AG04449 (cell line): ENCODE measurements around the gene C7.

Experiments
- CTCF ChIA-PET: fragments of 350-600 bp; formaldehyde crosslinking; extraction: SDS; loops from one replicate; lab custom pipeline; 2021; ENCODE audit warnings: antibody characterized with exemption; lab: Yijun Ruan, JAX
- POLR2A ChIA-PET: fragments of 400-600, 350-600 bp; formaldehyde crosslinking; extraction: SDS; loops from one replicate; lab custom pipeline; 2020; ENCODE audit warnings: antibody characterized with exemption, inconsistent platforms; lab: Yijun Ruan, JAX
- DNase-seq: peaks from one replicate; pipeline ENCODE4 v3.0.0-alpha.2; 2010; ENCODE audit warnings: low read depth, low spot score
- H3K4me3 ChIP-seq: 2 replicates; pipeline ENCODE4 v1.5.1; 2011; ENCODE audit warnings: low read depth, mild to moderate bottlenecking, control low read depth, low read length
- TF ChIP-seq, protein P1 (sequence below): IDR thresholded peaks from one replicate; pipeline ENCODE4 v1.5.1; 2011; ENCODE audit warnings: mild to moderate bottlenecking, moderate library complexity, low read length, control low read depth, inconsistent platforms; ENCODE audit not compliant: insufficient read depth; ENCODE audit errors: missing control alignments

C7 gene

GRCh38 chr5:40972434-40972833 lies 63.1 kb downstream of the C7 start:
- no peak overlapping the region for H3K4me3 ChIP-seq
- POLR2A ChIA-PET, result no interaction called here
- CTCF ChIA-PET, result no interaction called here
- DNase-seq, result no peak
- TF ChIP-seq, protein P1, sequence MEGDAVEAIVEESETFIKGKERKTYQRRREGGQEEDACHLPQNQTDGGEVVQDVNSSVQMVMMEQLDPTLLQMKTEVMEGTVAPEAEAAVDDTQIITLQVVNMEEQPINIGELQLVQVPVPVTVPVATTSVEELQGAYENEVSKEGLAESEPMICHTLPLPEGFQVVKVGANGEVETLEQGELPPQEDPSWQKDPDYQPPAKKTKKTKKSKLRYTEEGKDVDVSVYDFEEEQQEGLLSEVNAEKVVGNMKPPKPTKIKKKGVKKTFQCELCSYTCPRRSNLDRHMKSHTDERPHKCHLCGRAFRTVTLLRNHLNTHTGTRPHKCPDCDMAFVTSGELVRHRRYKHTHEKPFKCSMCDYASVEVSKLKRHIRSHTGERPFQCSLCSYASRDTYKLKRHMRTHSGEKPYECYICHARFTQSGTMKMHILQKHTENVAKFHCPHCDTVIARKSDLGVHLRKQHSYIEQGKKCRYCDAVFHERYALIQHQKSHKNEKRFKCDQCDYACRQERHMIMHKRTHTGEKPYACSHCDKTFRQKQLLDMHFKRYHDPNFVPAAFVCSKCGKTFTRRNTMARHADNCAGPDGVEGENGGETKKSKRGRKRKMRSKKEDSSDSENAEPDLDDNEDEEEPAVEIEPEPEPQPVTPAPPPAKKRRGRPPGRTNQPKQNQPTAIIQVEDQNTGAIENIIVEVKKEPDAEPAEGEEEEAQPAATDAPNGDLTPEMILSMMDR, result no peak

DNA sequence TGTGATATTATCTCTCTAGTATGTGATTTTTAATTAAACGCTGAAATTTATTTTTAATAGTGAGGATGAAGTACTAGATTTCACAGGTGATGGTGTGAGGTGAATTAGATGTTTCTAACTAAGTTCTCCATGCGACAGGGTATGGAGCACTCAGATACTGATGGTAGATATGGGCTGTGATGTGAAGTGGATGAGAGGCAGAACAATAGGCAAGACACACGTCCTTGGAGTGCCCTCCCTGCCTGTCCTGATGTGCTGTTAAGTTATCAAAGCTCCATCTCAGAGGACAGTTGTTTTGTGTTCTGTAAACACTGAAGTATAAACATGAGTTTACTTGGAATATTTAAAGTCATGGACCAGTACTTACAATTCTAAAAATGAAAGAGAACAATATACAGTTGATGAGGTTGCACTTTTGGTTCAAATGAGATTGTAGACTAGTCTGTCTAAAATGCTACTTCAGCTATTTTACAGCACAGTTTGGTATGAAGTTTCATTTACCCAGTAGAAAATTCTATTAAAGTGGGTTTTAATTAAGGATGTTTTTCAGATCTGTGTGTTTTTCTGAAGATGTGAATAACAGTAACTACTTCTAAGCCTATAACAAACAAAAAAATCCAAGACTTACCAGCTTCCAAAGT lies 64.2 kb downstream of the C7 start:
- no peak overlapping the region for H3K4me3 ChIP-seq
- TF ChIP-seq, protein P1, result no peak
- no peak for DNase-seq
- ChIA-PET POLR2A (no interaction called here), CTCF (no interaction called here)

GRCh38 chr5:40976041-40976440 lies 66.7 kb downstream of the C7 start:
- TF ChIP-seq, protein P1, result no peak
- DNase-seq, result no peak
- POLR2A ChIA-PET, result no interaction called here
- no peak overlapping the region for H3K4me3 ChIP-seq
- CTCF ChIA-PET, result no interaction called here

- CTCF ChIA-PET, result no interaction called here
Measured at GRCh38 chr5:40976836-40977235, 67.5 kb downstream of the C7 start.

DNA sequence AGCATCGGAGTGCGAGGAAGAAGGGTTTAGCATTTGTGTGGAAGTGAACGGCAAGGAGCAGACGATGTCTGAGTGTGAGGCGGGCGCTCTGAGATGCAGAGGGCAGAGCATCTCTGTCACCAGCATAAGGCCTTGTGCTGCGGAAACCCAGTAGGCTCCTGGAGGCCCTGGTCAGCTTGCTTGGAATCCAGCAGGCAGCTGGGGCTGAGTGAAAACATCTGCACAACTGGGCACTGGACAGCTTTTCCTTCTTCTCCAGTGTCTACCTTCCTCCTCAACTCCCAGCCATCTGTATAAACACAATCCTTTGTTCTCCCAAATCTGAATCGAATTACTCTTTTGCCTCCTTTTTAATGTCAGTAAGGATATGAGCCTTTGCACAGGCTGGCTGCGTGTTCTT lies 72.1 kb downstream of the C7 start:
- POLR2A ChIA-PET, result no interaction called here
- DNase-seq, result no peak
- CTCF ChIA-PET, result no interaction called here

More at GRCh38 chr5:40976836-40977235, 67.5 kb downstream of the C7 start:
- POLR2A ChIA-PET, result no interaction called here
- DNase-seq, result no peak
- H3K4me3 ChIP-seq, result no peak overlapping the region
- TF ChIP-seq, protein P1, result no peak

DNA sequence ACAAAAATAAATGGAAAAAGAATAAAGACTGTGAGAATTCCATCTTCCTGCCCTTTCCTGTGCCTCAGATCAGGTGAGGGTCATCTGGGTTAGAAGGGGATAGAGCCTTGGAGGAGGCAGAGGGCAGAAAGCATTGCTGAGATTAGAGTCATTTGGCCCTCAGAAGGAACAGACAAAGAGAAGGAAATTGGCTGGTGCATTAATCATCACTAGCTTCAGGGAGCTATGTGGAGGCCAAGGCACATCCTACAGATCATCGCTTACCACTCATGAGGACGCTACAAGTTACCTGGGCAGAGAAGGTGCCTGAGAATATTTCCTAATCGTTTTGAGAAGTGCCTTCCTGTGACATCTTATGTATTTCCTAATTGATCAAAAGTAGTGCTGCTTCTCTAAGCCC lies 74.5 kb downstream of the C7 start:
- H3K4me3 ChIP-seq, result no peak overlapping the region
- CTCF ChIA-PET, result no interaction called here
- POLR2A ChIA-PET, result no interaction called here
- TF ChIP-seq, protein P1, result no peak
- no peak for DNase-seq

More for the DNA sequence above, 72.1 kb downstream of the C7 start:
- no peak overlapping the region for H3K4me3 ChIP-seq
- TF ChIP-seq, protein P1, result no peak
